ENCODE results near the gene LITAF.
"Not testable (repeated sequence)": the region's sequence is repeated elsewhere in the genome, so short reads cannot be mapped to it uniquely, and the experiment has no call there.

Gene LITAF

GRCh38 chr16:11565665-11566064 is 21.1 kb downstream of the LITAF start:
- Histone ChIP-seq H3K4me3 (ENCODE audit: low read length) (no peak overlapping the region), H3K9me3 (replicated peaks; ENCODE audit: low read length) (no peaks in the 10 kb centered on the region), H3K4me1 (ENCODE audit: control insufficient read depth, insufficient read depth, low read length) (no peaks in the 10 kb centered on the region), H3K27me3 (ENCODE audit: control insufficient read depth, insufficient read depth, low read length) (peaks cover 3% of the 10 kb centered on the region), H3K36me3 (ENCODE audit: insufficient read depth, low read length) (no peaks in the 10 kb centered on the region), H3K4me2 (ENCODE audit: low read length) (no peak overlapping the region), H3K9ac (ENCODE audit: low read depth, low read length) (no peak overlapping the region)

DNA sequence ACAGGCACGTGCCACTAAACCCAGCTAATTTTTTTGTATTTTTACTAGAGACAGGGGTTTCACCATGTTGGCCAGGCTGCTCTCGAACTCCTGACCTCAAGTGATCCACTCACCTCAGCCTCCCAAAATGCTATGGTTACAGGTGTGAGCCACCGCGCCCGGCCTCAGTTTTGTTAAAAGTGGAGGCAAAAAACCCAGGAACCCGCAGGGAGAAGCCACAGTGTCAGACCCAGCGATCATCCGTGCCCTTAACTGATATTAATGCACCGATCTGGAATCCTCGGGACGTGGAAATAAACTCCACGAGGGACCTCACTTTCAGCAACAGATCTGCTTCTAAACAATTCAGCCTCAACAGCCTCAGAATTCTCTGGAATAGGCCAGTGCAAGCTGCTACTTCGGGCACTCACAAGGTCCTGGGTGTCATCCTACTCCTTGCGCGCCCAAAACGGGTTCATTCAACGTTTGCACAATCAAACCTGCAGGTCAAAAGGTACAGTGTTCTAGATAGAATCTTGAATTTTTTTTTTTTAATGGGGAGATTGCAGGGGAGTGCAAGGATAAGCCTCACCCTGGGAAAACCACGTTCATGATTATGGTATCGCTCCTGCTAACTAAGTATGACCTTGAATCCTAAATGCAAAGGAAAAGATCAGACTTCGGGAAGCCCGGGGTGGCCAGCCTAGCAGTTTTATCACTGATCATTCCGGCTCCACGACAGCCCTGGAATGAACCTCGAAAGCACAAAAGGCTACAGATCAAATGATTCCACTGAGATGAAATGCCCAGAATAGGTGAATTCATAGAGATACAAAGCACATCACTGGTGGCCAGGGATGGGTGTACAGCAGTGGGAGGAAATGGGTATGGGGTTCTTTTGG is 22.4 kb downstream of the LITAF start:
- H3K4me1 ChIP-seq (ENCODE audit: control insufficient read depth, insufficient read depth, low read length) = no peaks in the 10 kb centered on the region

DNA sequence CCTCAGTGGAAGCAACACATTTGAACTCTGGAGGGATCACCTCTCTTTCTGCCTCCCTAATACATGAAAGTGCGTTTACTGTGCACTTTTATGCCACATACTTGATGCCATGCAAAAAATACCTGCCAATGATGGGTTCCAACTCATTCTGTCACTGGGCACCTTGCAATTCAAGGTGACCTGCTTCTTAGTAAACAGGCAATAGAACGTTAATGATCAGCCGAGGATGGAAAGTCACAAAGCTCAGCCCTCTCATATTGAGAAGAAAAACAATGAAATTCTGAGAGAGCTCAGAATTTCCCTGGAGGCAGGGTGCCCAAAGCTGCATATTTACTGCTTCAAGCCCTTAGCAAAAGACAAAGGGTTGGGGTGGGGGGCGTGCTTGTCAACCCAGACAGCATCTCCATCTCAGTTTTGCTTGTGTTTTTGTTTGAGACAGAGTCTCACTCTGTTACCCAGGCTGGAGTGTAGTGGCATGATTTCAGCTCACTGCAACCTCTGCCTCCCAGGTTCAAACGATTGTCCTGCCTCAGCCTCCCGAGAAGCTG is 23.2 kb downstream of the LITAF start:
- Histone ChIP-seq H3K9ac (ENCODE audit: low read depth, low read length) (no peak overlapping the region), H3K27me3 (ENCODE audit: control insufficient read depth, insufficient read depth, low read length) (peaks cover 3% of the 10 kb centered on the region), H3K4me2 (ENCODE audit: low read length) (no peak overlapping the region), H3K4me1 (ENCODE audit: control insufficient read depth, insufficient read depth, low read length) (no peaks in the 10 kb centered on the region), H3K9me3 (replicated peaks; ENCODE audit: low read length) (no peaks in the 10 kb centered on the region), H3K4me3 (ENCODE audit: low read length) (no peak overlapping the region), H3K36me3 (ENCODE audit: insufficient read depth, low read length) (no peaks in the 10 kb centered on the region)

More for the DNA sequence above, 22.4 kb downstream of the LITAF start:
- H3K9ac ChIP-seq (ENCODE audit: low read depth, low read length) = no peak overlapping the region
- H3K9me3 ChIP-seq (replicated peaks; ENCODE audit: low read length) = no peaks in the 10 kb centered on the region
- peaks cover 3% of the 10 kb centered on the region for H3K27me3 ChIP-seq (ENCODE audit: control insufficient read depth, insufficient read depth, low read length)
- H3K4me2 ChIP-seq (ENCODE audit: low read length) = no peak overlapping the region
- H3K4me3 ChIP-seq (ENCODE audit: low read length) = no peak overlapping the region
- no peaks in the 10 kb centered on the region for H3K36me3 ChIP-seq (ENCODE audit: insufficient read depth, low read length)

- H3K4me1 ChIP-seq (ENCODE audit: control insufficient read depth, insufficient read depth, low read length) = no peaks in the 10 kb centered on the region
- H3K27me3 ChIP-seq (ENCODE audit: control insufficient read depth, insufficient read depth, low read length) = peaks cover 7% of the 10 kb centered on the region
- H3K4me3 ChIP-seq (ENCODE audit: low read length) = no peak overlapping the region
- no peaks in the 10 kb centered on the region for H3K9me3 ChIP-seq (replicated peaks; ENCODE audit: low read length)
- H3K36me3 ChIP-seq (ENCODE audit: insufficient read depth, low read length) = no peaks in the 10 kb centered on the region
- no peak overlapping the region for H3K9ac ChIP-seq (ENCODE audit: low read depth, low read length)
- no peak overlapping the region for H3K4me2 ChIP-seq (ENCODE audit: low read length)
These were observed 23.8 kb downstream of the LITAF start for GRCh38 chr16:11562941-11563340.

DNA sequence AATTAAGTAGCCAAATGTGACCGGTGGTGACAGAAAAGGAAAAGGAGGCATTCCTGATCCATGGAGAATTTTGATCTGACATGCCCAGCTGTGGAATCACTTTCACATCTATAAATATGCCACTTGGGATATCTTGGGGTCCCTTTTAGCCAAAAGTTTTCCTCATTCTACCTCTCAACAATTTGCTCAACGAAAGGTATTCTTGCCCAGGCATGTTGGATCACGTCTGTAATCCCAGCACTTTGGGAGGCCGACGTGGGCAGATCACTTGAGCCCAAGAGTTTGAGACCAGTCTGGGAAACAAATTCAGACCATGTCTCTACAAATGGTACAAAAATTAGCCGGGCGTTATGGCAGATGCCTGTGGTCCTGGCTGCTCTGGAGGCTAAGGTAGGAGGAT is 24.3 kb downstream of the LITAF start:
- peaks cover 12% of the 10 kb centered on the region for H3K27me3 ChIP-seq (ENCODE audit: control insufficient read depth, insufficient read depth, low read length)
- no peaks in the 10 kb centered on the region for H3K4me1 ChIP-seq (ENCODE audit: control insufficient read depth, insufficient read depth, low read length)
- H3K4me2 ChIP-seq (ENCODE audit: low read length) = no peak overlapping the region
- H3K4me3 ChIP-seq (ENCODE audit: low read length) = no peak overlapping the region
- no peaks in the 10 kb centered on the region for H3K36me3 ChIP-seq (ENCODE audit: insufficient read depth, low read length)
- H3K9me3 ChIP-seq (replicated peaks; ENCODE audit: low read length) = no peaks in the 10 kb centered on the region
- no peak overlapping the region for H3K9ac ChIP-seq (ENCODE audit: low read depth, low read length)

DNA sequence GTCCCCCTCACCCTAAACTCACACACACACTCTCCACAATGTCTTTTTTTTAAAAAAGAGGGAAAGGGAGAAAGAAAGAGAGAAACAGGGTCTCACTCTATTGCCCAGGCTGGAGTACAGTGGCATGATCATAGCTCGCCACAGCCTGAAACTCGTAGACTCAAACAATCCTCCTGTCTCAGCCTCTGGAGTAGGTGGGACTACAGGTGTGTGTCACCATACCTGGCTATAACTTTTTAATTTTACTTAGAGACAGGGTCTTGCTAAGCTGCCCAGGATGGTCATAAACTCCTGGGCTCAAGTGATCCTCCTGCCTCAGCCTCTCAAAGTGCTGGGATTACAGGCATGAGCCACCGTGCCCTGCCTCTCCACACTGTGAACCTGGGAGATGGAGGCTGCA is 24.9 kb downstream of the LITAF start:
- H3K27me3 ChIP-seq (ENCODE audit: control insufficient read depth, insufficient read depth, low read length) = peaks cover 13% of the 10 kb centered on the region
- H3K36me3 ChIP-seq (ENCODE audit: insufficient read depth, low read length) = no peaks in the 10 kb centered on the region
- no peaks in the 10 kb centered on the region for H3K4me1 ChIP-seq (ENCODE audit: control insufficient read depth, insufficient read depth, low read length)
- no peak overlapping the region for H3K9ac ChIP-seq (ENCODE audit: low read depth, low read length)
- no peaks in the 10 kb centered on the region for H3K9me3 ChIP-seq (replicated peaks; ENCODE audit: low read length)
- H3K4me3 ChIP-seq (ENCODE audit: low read length) = no peak overlapping the region
- no peak overlapping the region for H3K4me2 ChIP-seq (ENCODE audit: low read length)

DNA sequence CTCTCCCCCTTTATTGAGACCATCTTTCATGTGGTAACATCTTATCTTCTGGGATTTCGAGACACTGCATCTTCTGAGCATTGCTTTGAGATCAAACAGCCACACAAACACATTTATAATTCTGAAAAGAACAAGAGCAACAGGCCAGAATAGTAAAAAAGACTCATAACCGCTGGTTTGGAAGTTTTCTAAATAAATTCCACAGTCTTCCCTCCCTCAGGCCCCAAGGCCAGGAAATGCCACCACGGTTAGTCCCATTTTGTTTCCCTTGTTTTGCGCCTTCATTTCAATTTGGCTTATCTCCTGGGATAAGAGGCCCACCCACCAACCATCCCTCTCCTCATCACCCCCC is 25.3 kb downstream of the LITAF start:
- H3K9me3 ChIP-seq (replicated peaks; ENCODE audit: low read length) = no peaks in the 10 kb centered on the region
- no peaks in the 10 kb centered on the region for H3K36me3 ChIP-seq (ENCODE audit: insufficient read depth, low read length)
- H3K4me1 ChIP-seq (ENCODE audit: control insufficient read depth, insufficient read depth, low read length) = no peaks in the 10 kb centered on the region
- no peak overlapping the region for H3K4me3 ChIP-seq (ENCODE audit: low read length)
- H3K4me2 ChIP-seq (ENCODE audit: low read length) = no peak overlapping the region
- H3K9ac ChIP-seq (ENCODE audit: low read depth, low read length) = no peak overlapping the region
- H3K27me3 ChIP-seq (ENCODE audit: control insufficient read depth, insufficient read depth, low read length) = peaks cover 15% of the 10 kb centered on the region

DNA sequence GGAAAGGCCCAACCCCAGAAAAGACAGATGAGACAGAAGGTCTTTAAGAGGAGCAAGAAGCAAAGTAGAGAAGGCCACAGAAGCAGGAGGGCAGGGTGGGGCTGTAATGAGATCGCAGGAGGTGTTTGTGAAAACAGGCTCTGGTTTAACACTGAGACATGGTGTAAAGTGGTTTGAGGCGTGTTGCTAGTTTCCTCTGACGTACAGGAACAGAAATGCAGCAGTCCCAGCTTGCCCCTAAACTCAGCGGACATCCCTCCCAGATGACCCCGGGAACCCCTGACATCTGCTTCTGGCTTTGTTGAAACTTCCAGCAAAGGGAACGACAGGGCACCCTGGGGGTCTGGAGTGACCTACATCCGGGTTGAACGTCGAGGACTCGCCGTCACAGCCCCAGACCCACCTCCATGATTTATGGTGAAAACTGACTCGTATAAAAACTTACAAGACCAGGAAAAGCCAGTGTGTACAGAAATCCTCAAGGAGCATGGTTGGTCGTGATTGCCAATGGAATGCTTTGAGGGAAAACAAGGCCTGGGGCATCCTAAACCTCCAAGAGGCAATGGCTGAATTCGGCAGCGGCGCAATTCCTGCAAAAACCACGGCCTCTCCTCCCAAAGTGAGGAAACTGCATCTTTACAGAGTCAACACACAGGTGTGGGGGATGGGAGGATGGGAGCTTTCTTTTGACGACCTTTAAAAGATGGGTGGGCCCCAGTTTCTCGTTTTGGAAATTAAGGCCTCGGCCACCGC is 25.8 kb downstream of the LITAF start:
- Histone ChIP-seq H3K4me1 (ENCODE audit: control insufficient read depth, insufficient read depth, low read length) (no peaks in the 10 kb centered on the region), H3K27me3 (ENCODE audit: control insufficient read depth, insufficient read depth, low read length) (peaks cover 21% of the 10 kb centered on the region), H3K4me2 (ENCODE audit: low read length) (no peak overlapping the region), H3K36me3 (ENCODE audit: insufficient read depth, low read length) (no peaks in the 10 kb centered on the region), H3K4me3 (ENCODE audit: low read length) (no peak overlapping the region), H3K9ac (ENCODE audit: low read depth, low read length) (no peak overlapping the region), H3K9me3 (replicated peaks; ENCODE audit: low read length) (no peaks in the 10 kb centered on the region)

DNA sequence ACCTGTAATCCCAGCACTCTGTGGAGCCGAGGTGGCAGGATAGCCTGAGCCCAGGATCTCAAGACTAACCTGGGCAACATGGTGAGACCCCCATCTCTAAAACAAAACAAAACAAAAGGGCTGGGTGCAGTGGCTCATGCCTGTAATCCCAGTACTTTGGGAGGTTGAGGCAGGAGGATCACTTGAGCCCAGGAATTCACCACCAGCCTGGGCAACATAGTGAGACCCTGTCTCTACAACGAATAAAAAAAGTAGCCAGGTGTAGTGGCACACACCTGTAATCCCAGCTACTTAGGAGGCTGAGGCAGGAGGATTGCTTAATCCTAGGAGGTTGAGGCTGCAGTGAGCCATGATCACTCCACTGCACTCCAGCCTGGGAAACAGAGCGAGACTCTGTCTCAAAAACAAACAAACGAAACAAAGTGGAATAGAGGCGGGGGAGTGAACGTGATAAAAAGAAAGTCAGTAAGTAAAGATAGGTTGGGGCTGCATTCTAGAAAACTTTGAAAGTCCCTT is 28.4 kb downstream of the LITAF start:
- H3K36me3 ChIP-seq (ENCODE audit: insufficient read depth, low read length); H3K4me3 ChIP-seq (ENCODE audit: low read length); H3K9ac ChIP-seq (ENCODE audit: low read depth, low read length); H3K4me2 ChIP-seq (ENCODE audit: low read length); H3K9me3 ChIP-seq (replicated peaks; ENCODE audit: low read length); H3K4me1 ChIP-seq (ENCODE audit: control insufficient read depth, insufficient read depth, low read length): not testable (repeated sequence)
- peaks cover 20% of the 10 kb centered on the region for H3K27me3 ChIP-seq (ENCODE audit: control insufficient read depth, insufficient read depth, low read length)

GRCh38 chr16:11557801-11558200 is 28.9 kb downstream of the LITAF start:
- Histone ChIP-seq H3K9me3 (replicated peaks; ENCODE audit: low read length) (no peaks in the 10 kb centered on the region), H3K36me3 (ENCODE audit: insufficient read depth, low read length) (no peaks in the 10 kb centered on the region), H3K4me1 (ENCODE audit: control insufficient read depth, insufficient read depth, low read length) (no peaks in the 10 kb centered on the region), H3K4me3 (ENCODE audit: low read length) (no peak overlapping the region), H3K27me3 (ENCODE audit: control insufficient read depth, insufficient read depth, low read length) (peaks cover 19% of the 10 kb centered on the region), H3K9ac (ENCODE audit: low read depth, low read length) (no peak overlapping the region), H3K4me2 (ENCODE audit: low read length) (no peak overlapping the region)

GRCh38 chr16:11556945-11557720 is 29.6 kb downstream of the LITAF start:
- Histone ChIP-seq H3K27me3 (ENCODE audit: control insufficient read depth, insufficient read depth, low read length) (peaks cover 19% of the 10 kb centered on the region), H3K9me3 (replicated peaks; ENCODE audit: low read length) (no peaks in the 10 kb centered on the region), H3K9ac (ENCODE audit: low read depth, low read length) (no peak overlapping the region), H3K4me1 (ENCODE audit: control insufficient read depth, insufficient read depth, low read length) (no peaks in the 10 kb centered on the region), H3K4me2 (ENCODE audit: low read length) (no peak overlapping the region), H3K4me3 (ENCODE audit: low read length) (no peak overlapping the region), H3K36me3 (ENCODE audit: insufficient read depth, low read length) (no peaks in the 10 kb centered on the region)
